K562 (cell line): ENCODE measurements around the gene LTK. TPM values are rescaled to one million over a fixed set of nuclear protein-coding genes. Genes with fewer than 3 reads are reported as not detected.
A peak's percentile ranks its signal among the peaks of the same experiment; 100 is the strongest.

ENCODE experiments used
- DACH1 ChIP-seq: fragments of 450-650 bp; IDR thresholded peaks from 2 replicates; pipeline ENCODE4 v1.6.1; 2018; ENCODE audit not compliant: partially characterized antibody
- ELF1 ChIP-seq: fragments of 200-800 bp; sonication (Bioruptor generic); IDR thresholded peaks from 2 replicates; pipeline ENCODE4 v1.6.1; 2016; ENCODE audit warnings: missing genetic modification characterization, missing compliant biosample characterization
- ERF ChIP-seq: fragments of 450-650 bp; formaldehyde crosslinking; IDR thresholded peaks from 2 replicates; pipeline ENCODE4 v1.4.0; 2020; ENCODE audit warnings: mild to moderate bottlenecking, mixed read lengths
- FOXP1 ChIP-seq: sonication (generic); formaldehyde crosslinking; IDR thresholded peaks from 2 replicates; pipeline ENCODE4 v1.8.0; 2022; ENCODE audit warnings: mild to moderate bottlenecking, missing genetic modification reagents
- GABPA ChIP-seq: fragments of 200-800 bp; sonication (Bioruptor generic); conservative IDR thresholded peaks from 2 replicates; pipeline ENCODE4 v1.6.1; 2016; ENCODE audit warnings: low read depth, missing genetic modification characterization, missing compliant biosample characterization
- HDAC8 ChIP-seq: fragments of 450-650 bp; IDR thresholded peaks from 2 replicates; pipeline ENCODE4 v1.6.1; 2016; ENCODE audit warnings: mild to moderate bottlenecking, missing genetic modification characterization, moderate library complexity, missing compliant biosample characterization
- HMG20A ChIP-seq: fragments of 450-650 bp; formaldehyde crosslinking; conservative IDR thresholded peaks from 2 replicates; pipeline ENCODE4 v1.4.0; 2020; ENCODE audit warnings: mild to moderate bottlenecking, mixed read lengths
- JUN ChIP-seq, 2 experiments: sonication (generic) in 1 of 2; formaldehyde crosslinking in 1 of 2; IDR thresholded peaks; 2 replicates each; pipeline versions ENCODE4 v1.6.1 to v1.8.0; 2012 to 2022; ENCODE audit warnings: borderline replicate concordance in 2 of 2, mild to moderate bottlenecking in 2 of 2, improper control_type of control experiment in 1 of 2, low read depth in 1 of 2, low read length in 1 of 2, missing genetic modification reagents in 1 of 2
- KLF6 ChIP-seq: fragments of 250-450 bp; sonication (Bioruptor Pico); IDR thresholded peaks from 2 replicates; pipeline ENCODE4 v1.4.0; 2020; ENCODE audit warnings: mild to moderate bottlenecking, moderate library complexity, borderline replicate concordance
- POLR2B ChIP-seq: fragments of 450-650 bp; IDR thresholded peaks from 2 replicates; pipeline ENCODE4 v1.6.1; 2018; ENCODE audit warnings: low read depth; ENCODE audit not compliant: partially characterized antibody
- RAD51 ChIP-seq: fragments of 450-650 bp; IDR thresholded peaks from 2 replicates; pipeline ENCODE4 v1.7.1; 2016; ENCODE audit warnings: low read depth, mild to moderate bottlenecking, borderline replicate concordance
- SAP30 ChIP-seq: fragments of 200-600 bp; sonication (generic); IDR thresholded peaks from 2 replicates; pipeline ENCODE4 v1.6.1; 2012; ENCODE audit warnings: borderline replicate concordance, low read depth, mild to moderate bottlenecking, moderate library complexity, low read length, control low read depth, inconsistent platforms; ENCODE audit not compliant: insufficient read depth, poor library complexity, severe bottlenecking
- SNRNP70 ChIP-seq: fragments of 200-400 bp; formaldehyde crosslinking; optimal IDR thresholded peaks from 2 replicates; pipeline ENCODE3; 2017; ENCODE audit warnings: low read depth, low read length
- ZNF561 ChIP-seq: fragments of 450-650 bp; formaldehyde crosslinking; conservative IDR thresholded peaks from 2 replicates; pipeline ENCODE4 v1.4.0; 2020; ENCODE audit warnings: mild to moderate bottlenecking, moderate library complexity
- polyA plus RNA-seq, 8 experiments: library from polyadenylated mRNA; depleted of rRNA in 4 of 8; stranded (reverse) in 5 of 8; unstranded in 3 of 8; fragments of >200 nt; fragmentation: Nextera tagmentation in 2 of 8; fragmentation: Illumina TruSeq in 1 of 8; extraction: Ambion mirVana in 2 of 8; extraction: Trizol in 1 of 8; gene quantifications; 2 replicates each; pipeline versions ENCODE4 v1.2.1 to v1.2.3, GENCODE V29; 2011 to 2014; ENCODE audit warnings: inconsistent platforms in 1 of 8, missing spikeins in 1 of 8
- total RNA-seq, 7 experiments: library from RNA; depleted of rRNA in 6 of 7; stranded (reverse); fragments of >200 nt in 6 of 7; fragmentation: Illumina TruSeq in 2 of 7; extraction: Trizol in 2 of 7; gene quantifications; 2 replicates each; pipeline versions ENCODE4 v1.2.1 to v1.2.3, GENCODE V29; 2011 to 2021; ENCODE audit warnings: low replicate concordance in 1 of 7
- TF ChIP-seq, protein P1 (sequence below), 2 experiments: fragments of 150-350 bp in 1 of 2; IDR thresholded peaks; 2 replicates each; pipeline ENCODE4 v1.6.1; 2012 to 2016; ENCODE audit warnings: low read depth in 2 of 2, low read length in 2 of 2, mild to moderate bottlenecking in 1 of 2, moderate library complexity in 1 of 2
- TF ChIP-seq, protein P2 (sequence below): sonication (generic); formaldehyde crosslinking; IDR thresholded peaks from 2 replicates; pipeline ENCODE4 v1.8.0; 2022; ENCODE audit warnings: missing genetic modification reagents, mild to moderate bottlenecking, moderate library complexity, borderline replicate concordance
- TF ChIP-seq, protein P3 (sequence below): sonication (generic); formaldehyde crosslinking; IDR thresholded peaks from 2 replicates; pipeline ENCODE4 v1.8.0; 2022; ENCODE audit warnings: mild to moderate bottlenecking, missing genetic modification reagents, borderline replicate concordance
- TF ChIP-seq, protein P4 (sequence below): sonication (generic); formaldehyde crosslinking; IDR thresholded peaks from 2 replicates; pipeline ENCODE4 v1.8.1; 2023; ENCODE audit warnings: mild to moderate bottlenecking, missing genetic modification reagents

Gene LTK
- total and polyA plus RNA-seq, 9 of the 15 experiments (the other 6 are each of a cell fraction or from before 2014, with no cell fraction given): 0.25 to 4.4 (median 1.8) TPM

DNA sequence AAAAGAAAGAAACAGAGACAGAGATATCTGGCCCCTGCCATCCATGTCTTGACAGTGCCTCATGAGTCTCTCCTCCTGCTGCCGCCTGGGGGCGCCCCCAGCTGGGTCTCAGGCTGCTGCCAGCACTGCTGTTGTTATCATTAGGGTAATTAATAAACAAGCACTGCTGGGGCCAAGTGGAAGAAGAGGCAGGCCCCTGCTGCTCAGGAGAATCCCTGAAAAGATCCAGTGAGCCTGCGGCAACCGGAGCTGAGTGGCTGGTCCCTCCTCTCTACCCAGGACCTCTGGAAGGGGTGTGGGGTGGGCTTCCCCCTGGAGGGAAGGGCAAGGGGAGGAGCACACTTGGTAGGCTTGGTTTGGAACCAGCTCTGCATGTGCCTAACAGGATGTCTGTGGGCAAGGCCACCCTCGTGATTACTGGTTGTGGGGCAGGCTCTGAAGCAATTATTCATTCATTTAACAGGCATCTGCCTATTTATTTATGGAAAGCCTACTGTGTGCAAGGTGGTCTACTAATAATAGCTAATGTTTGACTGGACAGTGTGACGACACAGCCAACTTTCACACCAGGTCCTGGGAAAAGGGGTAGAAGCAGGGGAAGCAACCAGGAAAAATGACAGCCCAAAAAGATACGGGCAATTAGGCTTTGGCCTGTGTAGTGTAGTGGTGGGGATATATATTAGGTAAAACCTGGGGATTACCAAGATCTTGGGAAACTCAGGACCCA, 44.2 kb upstream of the LTK start (continued):
- TF ChIP-seq, protein P1, sequence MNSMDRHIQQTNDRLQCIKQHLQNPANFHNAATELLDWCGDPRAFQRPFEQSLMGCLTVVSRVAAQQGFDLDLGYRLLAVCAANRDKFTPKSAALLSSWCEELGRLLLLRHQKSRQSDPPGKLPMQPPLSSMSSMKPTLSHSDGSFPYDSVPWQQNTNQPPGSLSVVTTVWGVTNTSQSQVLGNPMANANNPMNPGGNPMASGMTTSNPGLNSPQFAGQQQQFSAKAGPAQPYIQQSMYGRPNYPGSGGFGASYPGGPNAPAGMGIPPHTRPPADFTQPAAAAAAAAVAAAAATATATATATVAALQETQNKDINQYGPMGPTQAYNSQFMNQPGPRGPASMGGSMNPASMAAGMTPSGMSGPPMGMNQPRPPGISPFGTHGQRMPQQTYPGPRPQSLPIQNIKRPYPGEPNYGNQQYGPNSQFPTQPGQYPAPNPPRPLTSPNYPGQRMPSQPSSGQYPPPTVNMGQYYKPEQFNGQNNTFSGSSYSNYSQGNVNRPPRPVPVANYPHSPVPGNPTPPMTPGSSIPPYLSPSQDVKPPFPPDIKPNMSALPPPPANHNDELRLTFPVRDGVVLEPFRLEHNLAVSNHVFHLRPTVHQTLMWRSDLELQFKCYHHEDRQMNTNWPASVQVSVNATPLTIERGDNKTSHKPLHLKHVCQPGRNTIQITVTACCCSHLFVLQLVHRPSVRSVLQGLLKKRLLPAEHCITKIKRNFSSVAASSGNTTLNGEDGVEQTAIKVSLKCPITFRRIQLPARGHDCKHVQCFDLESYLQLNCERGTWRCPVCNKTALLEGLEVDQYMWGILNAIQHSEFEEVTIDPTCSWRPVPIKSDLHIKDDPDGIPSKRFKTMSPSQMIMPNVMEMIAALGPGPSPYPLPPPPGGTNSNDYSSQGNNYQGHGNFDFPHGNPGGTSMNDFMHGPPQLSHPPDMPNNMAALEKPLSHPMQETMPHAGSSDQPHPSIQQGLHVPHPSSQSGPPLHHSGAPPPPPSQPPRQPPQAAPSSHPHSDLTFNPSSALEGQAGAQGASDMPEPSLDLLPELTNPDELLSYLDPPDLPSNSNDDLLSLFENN (IDR thresholded peaks at IDR 0.05; ENCODE audit: low read depth in 2 of 2, low read length in 2 of 2): peak in 1 of 2 experiments; percentile 56; a peak in 1 of 4 replicates
- TF ChIP-seq ERF (CRISPR knock-in tag): no peak
- TF ChIP-seq KLF6 (CRISPR knock-in tag): no peak
- TF ChIP-seq SAP30: no peak
- no peak for TF ChIP-seq RAD51
- TF ChIP-seq ZNF561: no peak
- TF ChIP-seq SNRNP70: no peak
- TF ChIP-seq ELF1 (tag): no peak
- TF ChIP-seq FOXP1 (CRISPR knock-in tag): no peak
- TF ChIP-seq, protein P2, sequence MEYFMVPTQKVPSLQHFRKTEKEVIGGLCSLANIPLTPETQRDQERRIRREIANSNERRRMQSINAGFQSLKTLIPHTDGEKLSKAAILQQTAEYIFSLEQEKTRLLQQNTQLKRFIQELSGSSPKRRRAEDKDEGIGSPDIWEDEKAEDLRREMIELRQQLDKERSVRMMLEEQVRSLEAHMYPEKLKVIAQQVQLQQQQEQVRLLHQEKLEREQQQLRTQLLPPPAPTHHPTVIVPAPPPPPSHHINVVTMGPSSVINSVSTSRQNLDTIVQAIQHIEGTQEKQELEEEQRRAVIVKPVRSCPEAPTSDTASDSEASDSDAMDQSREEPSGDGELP (CRISPR knock-in tag): peak; percentile 83
- no peak for TF ChIP-seq HMG20A (CRISPR knock-in tag)
- no peak for TF ChIP-seq HDAC8 (tag)
- TF ChIP-seq GABPA (tag): no peak
- TF ChIP-seq, protein P3, sequence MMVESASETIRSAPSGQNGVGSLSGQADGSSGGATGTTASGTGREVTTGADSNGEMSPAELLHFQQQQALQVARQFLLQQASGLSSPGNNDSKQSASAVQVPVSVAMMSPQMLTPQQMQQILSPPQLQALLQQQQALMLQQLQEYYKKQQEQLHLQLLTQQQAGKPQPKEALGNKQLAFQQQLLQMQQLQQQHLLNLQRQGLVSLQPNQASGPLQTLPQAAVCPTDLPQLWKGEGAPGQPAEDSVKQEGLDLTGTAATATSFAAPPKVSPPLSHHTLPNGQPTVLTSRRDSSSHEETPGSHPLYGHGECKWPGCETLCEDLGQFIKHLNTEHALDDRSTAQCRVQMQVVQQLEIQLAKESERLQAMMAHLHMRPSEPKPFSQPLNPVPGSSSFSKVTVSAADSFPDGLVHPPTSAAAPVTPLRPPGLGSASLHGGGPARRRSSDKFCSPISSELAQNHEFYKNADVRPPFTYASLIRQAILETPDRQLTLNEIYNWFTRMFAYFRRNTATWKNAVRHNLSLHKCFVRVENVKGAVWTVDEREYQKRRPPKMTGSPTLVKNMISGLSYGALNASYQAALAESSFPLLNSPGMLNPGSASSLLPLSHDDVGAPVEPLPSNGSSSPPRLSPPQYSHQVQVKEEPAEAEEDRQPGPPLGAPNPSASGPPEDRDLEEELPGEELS (CRISPR knock-in tag): 0 out of 2 replicates have a peak, but pooled peaks have one; percentile 31
- TF ChIP-seq, protein P4, sequence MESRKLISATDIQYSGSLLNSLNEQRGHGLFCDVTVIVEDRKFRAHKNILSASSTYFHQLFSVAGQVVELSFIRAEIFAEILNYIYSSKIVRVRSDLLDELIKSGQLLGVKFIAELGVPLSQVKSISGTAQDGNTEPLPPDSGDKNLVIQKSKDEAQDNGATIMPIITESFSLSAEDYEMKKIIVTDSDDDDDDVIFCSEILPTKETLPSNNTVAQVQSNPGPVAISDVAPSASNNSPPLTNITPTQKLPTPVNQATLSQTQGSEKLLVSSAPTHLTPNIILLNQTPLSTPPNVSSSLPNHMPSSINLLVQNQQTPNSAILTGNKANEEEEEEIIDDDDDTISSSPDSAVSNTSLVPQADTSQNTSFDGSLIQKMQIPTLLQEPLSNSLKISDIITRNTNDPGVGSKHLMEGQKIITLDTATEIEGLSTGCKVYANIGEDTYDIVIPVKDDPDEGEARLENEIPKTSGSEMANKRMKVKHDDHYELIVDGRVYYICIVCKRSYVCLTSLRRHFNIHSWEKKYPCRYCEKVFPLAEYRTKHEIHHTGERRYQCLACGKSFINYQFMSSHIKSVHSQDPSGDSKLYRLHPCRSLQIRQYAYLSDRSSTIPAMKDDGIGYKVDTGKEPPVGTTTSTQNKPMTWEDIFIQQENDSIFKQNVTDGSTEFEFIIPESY: peak; percentile 36; the same call in 1 of the 2 replicates
- TF ChIP-seq JUN (IDR thresholded peaks at IDR 0.05; ENCODE audit: borderline replicate concordance, low read depth, low read length): no peak
- TF ChIP-seq JUN (CRISPR knock-in tag; IDR thresholded peaks at IDR 0.05; ENCODE audit: borderline replicate concordance): no peak
- no peak for TF ChIP-seq POLR2B
- peak; percentile 98 for TF ChIP-seq DACH1
